ENCODE data around the gene CCDC39.

GRCh38 chr3:180680097-180680430 lies 775 bp upstream of the CCDC39 start:
- TF ChIP-seq TAF1 (IDR thresholded peaks at IDR 0.05; ENCODE audit: low read depth, low read length) (no peak), POLR2A (IDR thresholded peaks at IDR 0.05; ENCODE audit: low read depth, low read length) (no peak), POLR2AphosphoS5 (IDR thresholded peaks at IDR 0.05; ENCODE audit: low read depth, low read length) (no peak), SPI1 (IDR thresholded peaks at IDR 0.05; ENCODE audit: low read depth, low read length) (no peak), PAX5 (IDR thresholded peaks at IDR 0.05; ENCODE audit: insufficient read depth, low read length, severe bottlenecking) (no peak), POU2F2 (IDR thresholded peaks at IDR 0.05; ENCODE audit: low read depth, low read length) (no peak)
